Femur (tissue), 1 donor: ENCODE data around the gene CMPK1.
"Not testable (repeated sequence)": the region's sequence is repeated elsewhere in the genome, so short reads cannot be mapped to it uniquely, and the experiment has no call there.

Source experiments
- DNase-seq: peaks from one replicate; pipeline ENCODE4 v3.0.0-alpha.2; 2017

The CMPK1 gene

GRCh38 chr1:47333578-47333921, at the start of gene CMPK1:
CMPK1 (plus strand) TSS chr1:47333790; CDS start chr1:47333946, 156 bp downstream.
- peak; percentile 91 for DNase-seq

- not testable (repeated sequence) for DNase-seq
Measured at GRCh38 chr1:47288116-47288515, 45.5 kb upstream of the CMPK1 start.

GRCh38 chr1:47294863-47295262, 38.7 kb upstream of the CMPK1 start:
- DNase-seq = not testable (repeated sequence)

GRCh38 chr1:47295579-47295978, 38.0 kb upstream of the CMPK1 start:
- DNase-seq = no peak

- DNase-seq = no peak
Measured at GRCh38 chr1:47298025-47298699, 35.4 kb upstream of the CMPK1 start.

GRCh38 chr1:47302472-47302871, 31.1 kb upstream of the CMPK1 start:
- no peak for DNase-seq

GRCh38 chr1:47309427-47309826, 24.2 kb upstream of the CMPK1 start:
- DNase-seq = no peak

- DNase-seq = peak; percentile 99
Measured at GRCh38 chr1:47313915-47314664, 19.5 kb upstream of the CMPK1 start, which contains the start of gene STIL. STIL (minus strand) TSS chr1:47314147; CDS start chr1:47310319, 3,828 bp downstream.

- DNase-seq = no peak
Measured at GRCh38 chr1:47317841-47318240, 15.7 kb upstream of the CMPK1 start.

GRCh38 chr1:47319968-47320367, 13.6 kb upstream of the CMPK1 start:
- DNase-seq = not testable (repeated sequence)

- no peak for DNase-seq
Measured at GRCh38 chr1:47323599-47324031, 10.0 kb upstream of the CMPK1 start.

GRCh38 chr1:47324682-47325081, 8.9 kb upstream of the CMPK1 start:
- no peak for DNase-seq

- DNase-seq = no peak
Measured at GRCh38 chr1:47325528-47325927, 8.1 kb upstream of the CMPK1 start.

GRCh38 chr1:47326271-47326670, 7.3 kb upstream of the CMPK1 start:
- no peak for DNase-seq

GRCh38 chr1:47328992-47329391, 4.6 kb upstream of the CMPK1 start:
- no peak for DNase-seq

- no peak for DNase-seq
Measured at GRCh38 chr1:47330212-47330611, 3.4 kb upstream of the CMPK1 start.

- DNase-seq = no peak
Measured at GRCh38 chr1:47331875-47332274, 1.7 kb upstream of the CMPK1 start.

GRCh38 chr1:47332779-47333577, 612 bp upstream of the CMPK1 start:
- DNase-seq = no peak

GRCh38 chr1:47333922-47334764, 553 bp downstream of the CMPK1 start:
- DNase-seq = peak; percentile 86

- DNase-seq = no peak
Measured at GRCh38 chr1:47334765-47335435, 1.3 kb downstream of the CMPK1 start.

GRCh38 chr1:47337350-47337749, 3.8 kb downstream of the CMPK1 start:
- no peak for DNase-seq
